Pancreas (tissue), 10 donors: ENCODE data around the gene ACTR5. TPM values are rescaled to one million over a fixed set of nuclear protein-coding genes. Genes with fewer than 3 reads are reported as not detected.

ENCODE experiments used
- ATAC-seq, 4 donors: fragments of 200-7000 bp; cut with Tn5 transposase; one replicate each; pipeline versions ENCODE4 v1.8.0 to v1.9.1; 2020; ENCODE audit warnings: mild to moderate bottlenecking in 4 of 4, moderate library complexity in 4 of 4
- DNase-seq, 6 donors: peaks; one replicate each; pipeline ENCODE4 v3.0.0-alpha.2; 2020
- FAIRE-seq: peaks from 2 replicates; lab custom pipeline; 2012; peaks lifted over from hg19 to GRCh38; lab: Jason Lieb, UNC
- H3K27ac ChIP-seq, 4 donors: fragments of 200-600 bp; sonication (generic); 1 replicate in 3 of 4; 2 replicates in 1 of 4; pipeline versions ENCODE4 v1.5.0 to v1.8.0; 2020
- H3K27me3 ChIP-seq, 4 donors: fragments of 200-600 bp; one replicate each; pipeline ENCODE4 v1.8.0; 2021
- H3K36me3 ChIP-seq, 3 donors: fragments of 200-600 bp; sonication (generic) in 1 of 3; one replicate each; pipeline versions ENCODE4 v1.5.0 to v1.8.0; 2020 to 2021
- H3K4me1 ChIP-seq, 3 donors: fragments of 200-600 bp; one replicate each; pipeline ENCODE4 v1.8.0; 2021
- H3K4me3 ChIP-seq, 4 donors: fragments of 200-600 bp; sonication (generic) in 2 of 4; one replicate each; pipeline versions ENCODE4 v1.5.0 to v1.8.0; 2020 to 2021
- H3K9me3 ChIP-seq, 4 donors: fragments of 200-600 bp; one replicate each; pipeline ENCODE4 v1.8.0; 2021
- WGBS, 2 donors: extraction: QIAGEN DNeasy Blood & Tissue Kit; methylation state at CpG; one replicate each; pipeline ENCODE4 v1.1.7; 2013; 5-methylcytosine and 5-hydroxymethylcytosine counted together
- intact Hi-C, 3 donors: fragments of 100-400 bp; cut with DNase I; formaldehyde crosslinking; loops; one replicate each; pipeline versions ENCODE4 v1.11.1 to v1.14.2; 2022
- polyA plus RNA-seq, 2 donors: library from polyadenylated mRNA; stranded (reverse); fragments of 200-250 nt; gene quantifications; one replicate each; pipeline ENCODE4 v1.2.3, GENCODE V29; 2013
- total RNA-seq, 6 donors: library from RNA; stranded (reverse); fragmentation: NEBNext Ultra II Directional in 4 of 6; extraction: Animal tissue kit (Norgen Biotek cat#: 25700) in 4 of 6; gene quantifications; one replicate each; pipeline versions ENCODE4 v1.2.1 to v1.2.4, GENCODE V29; 2021 to 2023
- TF ChIP-seq, protein P1 (sequence below), 4 donors: fragments of 200-600 bp; sonication (generic) in 3 of 4; IDR thresholded peaks; one replicate each; pipeline versions ENCODE4 v1.5.0 to v1.8.0; 2021; ENCODE audit warnings: antibody characterized with exemption in 4 of 4
- donor health status: healthy with polysubstance abuse.
- donor health status: DM: no; HTN: no; CAD: no; lungs with moderate emphysema.
- donor health status: DM: no; HTN: no; CAD: no.
- donor health status: control.
- donor health status: control.
- donor health status: Bipolar disorder and iron deficiency.
- donor health status: DM: yes; HTN: yes; CAD: no.
- donor health status: DM: no; HTN: no; CAD: no.
- donor health status: DM: no; HTN: no; CAD: no.
- donor health status: DM: yes; HTN: yes; CAD: no.

ACTR5 gene
- total and polyA plus RNA-seq, 8 donors: 2.4 to 9.8 (median 3.2) TPM

DNA sequence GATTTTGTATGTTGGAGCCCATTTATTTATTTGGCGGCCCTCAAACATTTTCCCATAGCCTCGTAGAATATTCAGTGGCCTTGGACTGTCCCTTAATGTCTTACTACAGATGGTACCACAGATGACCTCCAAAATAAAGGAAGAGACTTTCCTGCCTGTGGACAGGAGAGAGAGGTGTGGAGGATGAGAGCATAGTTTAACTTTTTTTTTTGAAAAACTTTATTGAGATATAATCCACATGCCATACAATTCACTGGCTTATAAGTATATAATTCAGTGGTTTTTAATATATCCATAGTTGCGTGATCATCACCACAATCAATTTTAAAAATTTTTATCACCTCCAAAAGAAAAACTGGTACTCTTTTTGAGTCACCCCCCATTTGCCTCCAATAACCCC, 52.6 kb downstream of the ACTR5 start:
- intact Hi-C loops: no loop called here
- TF ChIP-seq, protein P1, sequence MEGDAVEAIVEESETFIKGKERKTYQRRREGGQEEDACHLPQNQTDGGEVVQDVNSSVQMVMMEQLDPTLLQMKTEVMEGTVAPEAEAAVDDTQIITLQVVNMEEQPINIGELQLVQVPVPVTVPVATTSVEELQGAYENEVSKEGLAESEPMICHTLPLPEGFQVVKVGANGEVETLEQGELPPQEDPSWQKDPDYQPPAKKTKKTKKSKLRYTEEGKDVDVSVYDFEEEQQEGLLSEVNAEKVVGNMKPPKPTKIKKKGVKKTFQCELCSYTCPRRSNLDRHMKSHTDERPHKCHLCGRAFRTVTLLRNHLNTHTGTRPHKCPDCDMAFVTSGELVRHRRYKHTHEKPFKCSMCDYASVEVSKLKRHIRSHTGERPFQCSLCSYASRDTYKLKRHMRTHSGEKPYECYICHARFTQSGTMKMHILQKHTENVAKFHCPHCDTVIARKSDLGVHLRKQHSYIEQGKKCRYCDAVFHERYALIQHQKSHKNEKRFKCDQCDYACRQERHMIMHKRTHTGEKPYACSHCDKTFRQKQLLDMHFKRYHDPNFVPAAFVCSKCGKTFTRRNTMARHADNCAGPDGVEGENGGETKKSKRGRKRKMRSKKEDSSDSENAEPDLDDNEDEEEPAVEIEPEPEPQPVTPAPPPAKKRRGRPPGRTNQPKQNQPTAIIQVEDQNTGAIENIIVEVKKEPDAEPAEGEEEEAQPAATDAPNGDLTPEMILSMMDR (IDR thresholded peaks at IDR 0.05): no peak
- FAIRE-seq (no peak), ATAC-seq (no peak), DNase-seq (no peak)
- Histone ChIP-seq H3K4me1 (peaks cover 0 to 4% (median 0%) of the 10 kb centered on the region in 3 donors), H3K4me3 (no peak overlapping the region), H3K27ac (no peak overlapping the region), H3K9me3 (no peaks in the 10 kb centered on the region), H3K27me3 (no peaks in the 10 kb centered on the region), H3K36me3 (no peaks in the 10 kb centered on the region)
- 73 to 75% methylated on average over 3 of the region's 3 CpGs for WGBS, 2 donors

DNA sequence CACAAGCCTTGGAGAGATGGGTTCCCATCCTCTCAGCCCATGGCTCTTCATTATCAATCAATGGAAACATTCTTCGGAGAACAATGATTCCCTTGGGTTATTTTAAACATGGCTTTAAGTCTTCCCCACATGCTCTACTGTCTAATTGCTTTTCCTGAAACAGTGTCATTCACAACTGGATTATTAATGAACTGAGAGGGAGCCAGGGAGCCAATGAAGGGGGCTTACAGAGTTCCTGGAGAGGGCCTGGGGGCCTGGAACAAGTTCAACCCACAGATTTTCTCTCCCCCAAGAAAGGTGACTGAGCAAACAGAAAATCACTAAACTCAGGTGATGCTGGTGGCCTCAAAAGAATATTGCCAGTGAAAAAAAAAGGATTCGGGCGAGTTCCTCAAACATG, 56.0 kb downstream of the ACTR5 start:
- H3K9me3 ChIP-seq: no peaks in the 10 kb centered on the region
- intact Hi-C loops: no loop called here
- FAIRE-seq (no peak), ATAC-seq (no peak), DNase-seq (no peak)
- no peak overlapping the region for H3K27ac ChIP-seq
- 88% methylated on average over 3 of the region's 3 CpGs for WGBS, 2 donors
- TF ChIP-seq, protein P1 (IDR thresholded peaks at IDR 0.05): no peak
- H3K36me3 ChIP-seq: no peaks in the 10 kb centered on the region
- H3K27me3 ChIP-seq: peaks cover 0 to 11% (median 7%) of the 10 kb centered on the region in 4 donors
- peaks cover 0 to 12% (median 0%) of the 10 kb centered on the region in 3 donors for H3K4me1 ChIP-seq
- no peak overlapping the region for H3K4me3 ChIP-seq

GRCh38 chr20:38804682-38805501, 56.6 kb downstream of the ACTR5 start:
- Histone ChIP-seq H3K4me3 (peak overlapping the region in 1 of 4 donors; percentile 52), H3K27ac (no peak overlapping the region), H3K4me1 (peaks cover 0 to 12% (median 0%) of the 10 kb centered on the region in 3 donors), H3K36me3 (no peaks in the 10 kb centered on the region), H3K9me3 (no peaks in the 10 kb centered on the region), H3K27me3 (peaks cover 0 to 11% (median 7%) of the 10 kb centered on the region in 4 donors)
- TF ChIP-seq, protein P1 (IDR thresholded peaks at IDR 0.05): no peak
- 64 to 65% methylated on average over 18 of the region's 18 CpGs for WGBS, 2 donors
- FAIRE-seq (no peak), ATAC-seq (peak in 2 of 4 donors; percentile 29 to 37), DNase-seq (no peak)
- intact Hi-C loops: no loop called here

GRCh38 chr20:38805502-38805957, 57.3 kb downstream of the ACTR5 start, which contains the start of gene PPP1R16B:
Gene PPP1R16B, plus strand, starts transcription at chr20:38805697. Its CDS starts 30,229 bp downstream, at chr20:38835926.
- Histone ChIP-seq H3K36me3 (no peaks in the 10 kb centered on the region), H3K27ac (no peak within 1 kb of the TSS), H3K27me3 (peaks cover 0 to 11% (median 7%) of the 10 kb centered on the region in 4 donors), H3K4me3 (peak within 1 kb of the TSS; percentile 18 to 52 (median 30)), H3K4me1 (peaks cover 0 to 12% (median 0%) of the 10 kb centered on the region in 3 donors), H3K9me3 (no peaks in the 10 kb centered on the region)
- no peak for FAIRE-seq
- peak in 3 of 6 donors; percentile 15 to 67 (median 47) for DNase-seq
- WGBS, 2 donors: 7 to 9% methylated on average over 38 to 40 of the region's 40 CpGs
- intact Hi-C loops: no loop called here
- TF ChIP-seq, protein P1 (IDR thresholded peaks at IDR 0.05): no peak
- ATAC-seq: peak; percentile 48 to 86 (median 74)
